Activated CD4-positive, alpha-beta T cell treated with anti-CD3 and anti-CD28 coated beads, Interleukin-2, amount 10 ng/mL, durations not matched to agents 7 days and 5 days (primary cell): ENCODE data around the gene GPR151. TPM values are rescaled to one million over a fixed set of nuclear protein-coding genes. Genes with fewer than 3 reads are reported as not detected.
A peak's percentile ranks its signal among the peaks of the same experiment; 100 is the strongest.

Experiments used
- CTCF ChIA-PET: fragments of 350-600 bp; sonication (Branson Sonifier 250); formaldehyde crosslinking; loops from one replicate; lab custom pipeline; 2021; ENCODE audit warnings: antibody characterized with exemption; lab: Charles Lee
- POLR2A ChIA-PET: fragments of 350-600 bp; sonication (Branson Sonifier 250); formaldehyde crosslinking; loops from one replicate; lab custom pipeline; 2021; ENCODE audit warnings: antibody characterized with exemption; lab: Charles Lee
- DNase-seq: peaks from one replicate; pipeline ENCODE4 v3.0.0-alpha.2; 2020
- H3K27ac Mint-ChIP-seq: one replicate; pipeline ENCODE4 v1.8.0; 2021; ENCODE audit warnings: mild to moderate bottlenecking, moderate library complexity, mixed read lengths
- H3K27me3 Mint-ChIP-seq: one replicate; pipeline ENCODE4 v1.8.0; 2021; ENCODE audit warnings: mixed read lengths
- H3K36me3 Mint-ChIP-seq: one replicate; pipeline ENCODE4 v1.8.0; 2021; ENCODE audit warnings: low read depth, mixed read lengths
- H3K4me1 Mint-ChIP-seq: one replicate; pipeline ENCODE4 v1.8.0; 2021; ENCODE audit warnings: mixed read lengths
- H3K4me3 Mint-ChIP-seq: one replicate; pipeline ENCODE4 v1.8.0; 2021; ENCODE audit warnings: mild to moderate bottlenecking, moderate library complexity, mixed read lengths
- H3K9me3 Mint-ChIP-seq: one replicate; pipeline ENCODE4 v1.8.0; 2021; ENCODE audit warnings: mixed read lengths
- total RNA-seq, 2 experiments: library from RNA; stranded (reverse); gene quantifications; one replicate each; pipeline ENCODE4 v1.2.3, GENCODE V29; 2021

The GPR151 gene
- total RNA-seq, 2 experiments from 2014 or later = not detected

DNA sequence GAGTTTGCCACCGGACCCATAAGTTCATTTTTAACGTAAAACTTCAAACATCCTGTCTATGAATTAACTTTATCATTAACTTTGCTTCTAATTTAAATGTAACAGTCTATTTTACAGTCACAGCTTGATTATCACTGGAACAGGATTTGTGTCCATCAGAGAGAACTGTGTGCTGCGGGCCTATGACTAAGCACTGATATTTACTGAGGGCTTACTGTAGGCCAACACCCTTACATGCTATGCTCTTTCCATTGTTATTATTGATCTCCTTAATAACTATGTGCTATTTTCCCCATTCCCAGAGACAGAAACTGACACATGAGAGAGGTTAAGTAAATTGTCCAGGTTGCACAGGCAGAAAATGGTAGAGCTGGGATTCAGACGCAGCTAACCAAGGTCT, 24.0 kb upstream of the GPR151 start:
- DNase-seq = no peak
- Mint-ChIP-seq H3K4me1 (no peaks in the 10 kb centered on the region), H3K36me3 (no peaks in the 10 kb centered on the region), H3K9me3 (no peaks in the 10 kb centered on the region), H3K4me3 (no peak overlapping the region), H3K27ac (no peak overlapping the region), H3K27me3 (peaks cover 5% of the 10 kb centered on the region)
- POLR2A ChIA-PET = no interaction called here
- CTCF ChIA-PET = interaction anchor here (0.6 kb wide), 1 partner anchor 625 kb away, joined by 3 read pairs; no protein-coding TSS in a partner anchor

DNA sequence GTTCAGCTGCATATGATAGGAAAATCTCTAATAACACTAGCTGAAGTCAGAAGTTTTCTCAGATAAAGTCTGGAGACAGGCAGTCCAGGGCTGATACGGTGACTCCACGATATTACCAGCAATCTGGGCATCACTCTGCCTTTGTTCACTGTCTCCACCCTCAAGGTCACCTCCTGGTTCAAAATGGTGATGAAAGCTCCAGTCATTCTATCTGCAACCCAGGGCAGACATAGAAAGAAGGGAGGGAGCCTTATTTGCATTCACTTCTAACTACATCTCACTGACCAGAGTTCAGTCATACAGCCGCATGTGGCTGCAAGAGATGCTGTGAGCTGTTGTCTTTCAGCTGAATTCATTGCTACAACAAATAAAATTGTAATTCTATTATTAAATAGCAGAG, 22.4 kb upstream of the GPR151 start:
- Mint-ChIP-seq H3K27ac (no peak overlapping the region), H3K27me3 (peaks cover 5% of the 10 kb centered on the region), H3K4me1 (peaks cover under 1% of the 10 kb centered on the region), H3K4me3 (no peak overlapping the region), H3K36me3 (no peaks in the 10 kb centered on the region), H3K9me3 (no peaks in the 10 kb centered on the region)
- POLR2A ChIA-PET = interaction anchor here (0.5 kb wide), 1 partner anchor 1802 kb away, joined by 3 read pairs; no protein-coding TSS in a partner anchor
- DNase-seq = no peak
- CTCF ChIA-PET = interaction anchor here (1.1 kb wide), 1 partner anchor 11 kb away, joined by 3 read pairs; no protein-coding TSS in a partner anchor

- no peak overlapping the region for H3K27ac Mint-ChIP-seq
- no peaks in the 10 kb centered on the region for H3K9me3 Mint-ChIP-seq
- POLR2A ChIA-PET = no interaction called here
Measured at GRCh38 chr5:146533882-146534281, 17.9 kb upstream of the GPR151 start.

DNA sequence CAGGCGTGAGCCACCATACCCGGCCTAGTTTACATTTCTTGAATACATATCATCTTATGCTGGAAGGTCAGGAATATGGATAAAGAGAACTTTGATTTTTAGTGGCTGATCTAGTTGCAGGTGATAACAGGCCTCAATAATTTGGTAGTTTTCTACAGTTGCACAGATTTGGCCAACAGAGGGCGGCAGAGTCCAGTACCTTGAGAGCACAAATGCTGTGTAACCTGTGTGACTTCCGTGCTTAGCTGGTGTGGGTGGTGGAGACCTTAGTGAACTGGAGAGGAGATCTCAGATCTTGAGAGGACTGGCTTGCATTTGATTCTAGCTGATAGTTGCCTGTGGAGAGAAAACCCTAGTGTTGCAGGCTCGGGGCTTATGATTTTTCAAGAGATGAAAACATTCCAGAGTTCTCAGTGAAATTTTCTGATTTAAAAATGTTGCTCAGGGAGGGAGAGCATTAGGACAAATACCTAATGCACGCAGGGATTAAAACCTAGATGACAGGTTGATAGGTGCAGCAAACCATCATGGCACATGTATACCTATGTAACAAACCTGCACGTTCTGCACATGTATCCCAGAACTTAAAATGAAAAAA, 17.4 kb upstream of the GPR151 start:
- no peak overlapping the region for H3K4me3 Mint-ChIP-seq
- ChIA-PET POLR2A (no interaction called here), CTCF (interaction anchor here (0.6 to 1.7 kb wide), 13 partner anchors 9 to 883 kb away, joined by 3 to 9 read pairs (median 4); no protein-coding TSS in a partner anchor)
- peaks cover 13% of the 10 kb centered on the region for H3K4me1 Mint-ChIP-seq
- peaks cover 4% of the 10 kb centered on the region for H3K27me3 Mint-ChIP-seq
- DNase-seq = peak; percentile 86
- no peaks in the 10 kb centered on the region for H3K36me3 Mint-ChIP-seq
- H3K9me3 Mint-ChIP-seq = no peaks in the 10 kb centered on the region
- H3K27ac Mint-ChIP-seq = no peak overlapping the region

More at GRCh38 chr5:146533882-146534281, 17.9 kb upstream of the GPR151 start:
- H3K27me3 Mint-ChIP-seq = peaks cover 4% of the 10 kb centered on the region
- H3K4me1 Mint-ChIP-seq = peaks cover 13% of the 10 kb centered on the region
- no peaks in the 10 kb centered on the region for H3K36me3 Mint-ChIP-seq
- DNase-seq = no peak
- CTCF ChIA-PET = interaction anchor here (0.6 to 1.7 kb wide), 13 partner anchors 8 to 883 kb away, joined by 3 to 9 read pairs (median 4); no protein-coding TSS in a partner anchor
- H3K4me3 Mint-ChIP-seq = no peak overlapping the region

- ChIA-PET CTCF (no interaction called here), POLR2A (no interaction called here)
- no peak overlapping the region for H3K4me3 Mint-ChIP-seq
- H3K4me1 Mint-ChIP-seq = peaks cover 13% of the 10 kb centered on the region
- DNase-seq = peak; percentile 35
- H3K36me3 Mint-ChIP-seq = no peaks in the 10 kb centered on the region
- H3K9me3 Mint-ChIP-seq = no peaks in the 10 kb centered on the region
- peaks cover 3% of the 10 kb centered on the region for H3K27me3 Mint-ChIP-seq
- no peak overlapping the region for H3K27ac Mint-ChIP-seq
Measured at GRCh38 chr5:146529984-146530383, 14.0 kb upstream of the GPR151 start.

GRCh38 chr5:146528236-146528635, 12.2 kb upstream of the GPR151 start:
- DNase-seq = no peak
- H3K9me3 Mint-ChIP-seq = no peaks in the 10 kb centered on the region
- no peak overlapping the region for H3K27ac Mint-ChIP-seq
- H3K27me3 Mint-ChIP-seq = peaks cover 3% of the 10 kb centered on the region
- peaks cover 10% of the 10 kb centered on the region for H3K4me1 Mint-ChIP-seq
- ChIA-PET CTCF (no interaction called here), POLR2A (no interaction called here)
- H3K4me3 Mint-ChIP-seq = no peak overlapping the region
- H3K36me3 Mint-ChIP-seq = no peaks in the 10 kb centered on the region

DNA sequence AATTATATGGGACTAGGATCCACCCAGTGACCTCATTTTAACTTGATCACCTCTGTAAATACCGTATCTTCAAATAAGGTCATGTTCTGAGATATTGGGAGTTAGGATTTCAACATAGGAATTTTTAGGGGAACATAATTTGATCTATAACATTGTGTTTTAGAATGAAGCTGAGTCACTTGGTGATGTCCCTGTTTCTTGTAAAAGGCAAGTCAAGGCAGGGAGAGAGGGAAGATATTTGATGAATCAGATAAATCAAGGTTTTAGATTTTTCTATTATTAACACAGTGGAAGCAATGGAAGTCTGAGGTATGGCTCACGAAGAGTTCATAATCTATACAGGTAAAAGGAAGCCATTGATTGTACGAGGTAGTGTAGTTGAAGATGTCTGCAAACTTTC, 11.8 kb upstream of the GPR151 start:
- peaks cover 9% of the 10 kb centered on the region for H3K4me1 Mint-ChIP-seq
- peaks cover 3% of the 10 kb centered on the region for H3K27me3 Mint-ChIP-seq
- no peak for DNase-seq
- no peak overlapping the region for H3K4me3 Mint-ChIP-seq
- no peaks in the 10 kb centered on the region for H3K36me3 Mint-ChIP-seq
- no peaks in the 10 kb centered on the region for H3K9me3 Mint-ChIP-seq
- CTCF ChIA-PET = interaction anchor here (1.0 kb wide), 2 partner anchors 8 to 11 kb away, joined by 3 read pairs; no protein-coding TSS in a partner anchor
- POLR2A ChIA-PET = no interaction called here
- no peak overlapping the region for H3K27ac Mint-ChIP-seq

DNA sequence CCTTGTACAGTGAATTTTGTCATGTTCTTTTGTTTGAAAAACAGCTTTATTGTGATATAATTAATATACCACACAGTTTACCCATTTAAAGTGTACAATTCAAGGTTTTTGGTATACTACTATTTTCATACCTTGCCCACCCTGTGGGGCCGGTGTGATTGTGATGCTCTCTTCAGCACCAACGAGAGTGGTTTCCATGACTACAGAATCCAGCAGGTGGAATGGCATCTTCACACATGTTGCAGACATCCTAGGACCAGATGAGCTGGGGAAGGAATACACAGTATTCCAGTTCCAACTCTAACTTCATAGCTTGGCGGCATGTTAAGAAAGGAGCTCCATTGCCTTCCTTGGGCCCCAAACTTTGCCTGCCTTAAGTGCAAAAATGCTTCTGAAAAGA, 7.7 kb upstream of the GPR151 start:
- DNase-seq = no peak
- Mint-ChIP-seq H3K9me3 (no peaks in the 10 kb centered on the region), H3K4me1 (no peaks in the 10 kb centered on the region), H3K4me3 (no peak overlapping the region), H3K36me3 (no peaks in the 10 kb centered on the region), H3K27ac (no peak overlapping the region), H3K27me3 (peaks cover 6% of the 10 kb centered on the region)
- CTCF ChIA-PET = interaction anchor here (0.6 to 1.0 kb wide), 3 partner anchors 9 to 357 kb away, joined by 3 to 4 read pairs (median 3); partner anchors contain the start of gene TCERG1
- POLR2A ChIA-PET = no interaction called here

- no peak overlapping the region for H3K27ac Mint-ChIP-seq
- no peaks in the 10 kb centered on the region for H3K4me1 Mint-ChIP-seq
- peaks cover 2% of the 10 kb centered on the region for H3K27me3 Mint-ChIP-seq
- CTCF ChIA-PET = interaction anchor here (0.7 kb wide), 1 partner anchor 458 kb away, joined by 3 read pairs; no protein-coding TSS in a partner anchor
- H3K9me3 Mint-ChIP-seq = no peaks in the 10 kb centered on the region
- H3K4me3 Mint-ChIP-seq = no peak overlapping the region
- DNase-seq = no peak
- H3K36me3 Mint-ChIP-seq = no peaks in the 10 kb centered on the region
- POLR2A ChIA-PET = no interaction called here
Measured at GRCh38 chr5:146521403-146522106, 5.6 kb upstream of the GPR151 start.

GRCh38 chr5:146520731-146521130, 4.7 kb upstream of the GPR151 start:
- ChIA-PET CTCF (no interaction called here), POLR2A (no interaction called here)
- no peaks in the 10 kb centered on the region for H3K9me3 Mint-ChIP-seq
- no peak overlapping the region for H3K4me3 Mint-ChIP-seq
- H3K4me1 Mint-ChIP-seq = no peaks in the 10 kb centered on the region
- H3K36me3 Mint-ChIP-seq = no peaks in the 10 kb centered on the region
- no peak overlapping the region for H3K27ac Mint-ChIP-seq
- H3K27me3 Mint-ChIP-seq = peaks cover 2% of the 10 kb centered on the region
- DNase-seq = no peak

DNA sequence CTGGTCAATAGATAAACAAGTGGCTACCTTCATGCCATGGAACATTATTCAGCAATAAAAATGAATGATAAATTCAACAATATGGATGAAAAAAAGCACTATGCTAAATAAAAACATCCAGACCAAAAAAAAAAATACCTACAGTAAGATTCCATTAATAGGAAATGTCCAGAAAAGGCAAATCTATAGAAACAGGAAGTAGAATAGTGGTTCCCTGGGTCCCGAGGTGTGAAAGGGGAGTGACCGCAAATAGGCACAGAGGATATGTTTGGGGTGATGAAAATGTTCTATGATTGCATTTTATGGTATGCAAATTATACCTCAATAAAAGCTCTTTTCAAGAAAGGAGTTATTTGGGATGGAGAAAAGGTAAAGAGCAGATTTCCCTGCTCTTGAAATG, 3.6 kb upstream of the GPR151 start:
- Mint-ChIP-seq H3K9me3 (no peaks in the 10 kb centered on the region), H3K36me3 (no peaks in the 10 kb centered on the region), H3K27ac (no peak overlapping the region), H3K4me1 (no peaks in the 10 kb centered on the region), H3K27me3 (peaks cover 2% of the 10 kb centered on the region), H3K4me3 (no peak overlapping the region)
- CTCF ChIA-PET = interaction anchor here (0.6 to 0.7 kb wide), 2 partner anchors 17 to 19 kb away, joined by 3 to 4 read pairs; no protein-coding TSS in a partner anchor
- DNase-seq = no peak
- POLR2A ChIA-PET = no interaction called here

DNA sequence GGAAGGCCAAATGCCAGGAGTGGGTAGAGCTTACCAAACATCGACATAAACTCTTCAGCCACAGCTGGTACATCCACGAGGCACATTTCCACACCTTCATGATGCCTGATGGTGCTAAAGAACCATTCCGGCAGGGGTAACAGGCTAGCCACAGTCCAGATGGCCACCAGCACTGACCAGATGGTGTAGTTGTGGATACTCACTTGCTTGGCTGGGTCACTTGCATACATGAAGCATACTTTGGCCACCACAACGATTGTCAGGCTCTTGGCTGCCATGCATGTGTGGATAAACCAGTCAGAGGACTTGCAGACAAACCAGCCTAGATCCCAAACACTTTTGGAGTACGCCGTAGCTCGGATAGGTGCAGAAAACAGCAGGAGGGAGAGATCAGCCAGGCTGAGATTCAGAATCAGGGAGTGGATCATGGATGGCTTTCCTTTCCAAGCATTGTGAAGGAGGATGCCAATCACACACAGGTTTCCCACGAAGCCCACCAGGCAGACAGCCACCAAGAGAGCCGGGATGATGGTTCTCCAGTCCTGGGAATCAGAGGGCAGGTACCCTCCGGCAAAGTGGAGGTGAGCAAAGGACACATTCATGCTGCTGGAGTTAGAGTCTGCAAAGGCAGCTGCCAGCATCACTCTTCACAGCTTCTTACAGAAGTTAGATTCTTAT, 378 bp downstream of the GPR151 start:
- Mint-ChIP-seq H3K9me3 (no peaks in the 10 kb centered on the region), H3K27me3 (no peaks in the 10 kb centered on the region), H3K4me3 (no peak overlapping the region), H3K27ac (no peak overlapping the region), H3K36me3 (peaks cover 9% of the 10 kb centered on the region), H3K4me1 (no peaks in the 10 kb centered on the region)
- CTCF ChIA-PET = interaction anchor here (1.9 kb wide), 1 partner anchor 12 kb away, joined by 5 read pairs; no protein-coding TSS in a partner anchor
- DNase-seq = no peak
- POLR2A ChIA-PET = interaction anchor here (0.6 kb wide), 1 partner anchor 1268 kb away, joined by 3 read pairs; no protein-coding TSS in a partner anchor
